OCI-LY1 (cell line): ENCODE data around the gene TREML1.
"Not testable (repeated sequence)": the region's sequence is repeated elsewhere in the genome, so short reads cannot be mapped to it uniquely, and the experiment has no call there.

Source experiments
- H2AFZ ChIP-seq: fragments of 200-600 bp; sonication (generic), shearing (Covaris generic); 2 replicates; pipeline ENCODE4 v1.6.0; 2014; ENCODE audit warnings: antibody characterized with exemption, mild to moderate bottlenecking, low read length
- H3F3A ChIP-seq: fragments of 200-600 bp; sonication (generic), shearing (Covaris generic); 2 replicates; pipeline ENCODE4 v1.6.0; 2014; ENCODE audit warnings: mild to moderate bottlenecking, antibody characterized with exemption, low read length, moderate library complexity; ENCODE audit not compliant: insufficient read depth
- H3K27ac ChIP-seq: fragments of 200-600 bp; sonication (generic); 2 replicates; pipeline ENCODE4 v1.5.1; 2014; ENCODE audit warnings: low read length, mixed run types, mild to moderate bottlenecking, low read depth; ENCODE audit not compliant: poor library complexity, severe bottlenecking
- H3K27me3 ChIP-seq: fragments of 200-600 bp; sonication (generic); 2 replicates; pipeline ENCODE4 v1.6.0; 2014; ENCODE audit warnings: antibody characterized with exemption, mild to moderate bottlenecking, low read length, moderate library complexity; ENCODE audit not compliant: insufficient read depth
- H3K36me3 ChIP-seq: fragments of 200-600 bp; sonication (generic); 2 replicates; pipeline ENCODE4 v1.6.1; 2014; ENCODE audit warnings: mild to moderate bottlenecking, antibody characterized with exemption, low read length, moderate library complexity, mixed read lengths; ENCODE audit not compliant: insufficient read depth
- H3K4me1 ChIP-seq: fragments of 200-600 bp; sonication (generic); 2 replicates; pipeline ENCODE4 v1.5.1; 2014; ENCODE audit warnings: mild to moderate bottlenecking, low read length, moderate library complexity; ENCODE audit not compliant: insufficient read depth, severe bottlenecking
- H3K4me2 ChIP-seq: fragments of 200-600 bp; sonication (generic), shearing (Covaris generic); 2 replicates; pipeline ENCODE4 v1.6.1; 2014; ENCODE audit warnings: low read length
- H3K4me3 ChIP-seq: fragments of 200-600 bp; sonication (generic); 2 replicates; pipeline ENCODE4 v1.5.1; 2014; ENCODE audit warnings: low read length, low read depth, mild to moderate bottlenecking, mixed read lengths; ENCODE audit not compliant: poor library complexity, severe bottlenecking
- H3K79me2 ChIP-seq: fragments of 200-600 bp; shearing (Covaris generic); 2 replicates; pipeline ENCODE4 v1.6.1; 2016; ENCODE audit warnings: mixed run types, low read length, mixed read lengths; ENCODE audit not compliant: insufficient read depth
- H3K9ac ChIP-seq: fragments of 200-600 bp; sonication (generic), shearing (Covaris generic); 2 replicates; pipeline ENCODE4 v1.6.1; 2014; ENCODE audit warnings: mild to moderate bottlenecking, low read length, mixed read lengths
- H3K9me2 ChIP-seq: fragments of 200-600 bp; sonication (generic), shearing (Covaris generic); 2 replicates; pipeline ENCODE4 v1.6.1; 2014; ENCODE audit warnings: low read depth, mild to moderate bottlenecking, low read length, mixed read lengths
- H3K9me3 ChIP-seq: fragments of 200-600 bp; shearing (Covaris generic); 2 replicates; pipeline ENCODE4 v1.6.1; 2014; ENCODE audit warnings: low read length, mixed read lengths
- H4K20me1 ChIP-seq: fragments of 200-600 bp; sonication (generic), shearing (Covaris generic); 2 replicates; pipeline ENCODE4 v1.6.0; 2016; ENCODE audit warnings: mild to moderate bottlenecking, low read length; ENCODE audit not compliant: insufficient read depth
- CTCF ChIP-seq: fragments of 200-600 bp; sonication (generic), shearing (Covaris generic); IDR thresholded peaks from 2 replicates; pipeline ENCODE4 v1.5.1; 2017; ENCODE audit warnings: mild to moderate bottlenecking, antibody characterized with exemption, low read length, moderate library complexity, mixed read lengths
- EZH2 ChIP-seq: fragments of 200-600 bp; sonication (generic), shearing (Covaris generic); IDR thresholded peaks from 2 replicates; pipeline ENCODE4 v1.8.0; 2017; ENCODE audit warnings: borderline replicate concordance, mixed run types, mild to moderate bottlenecking, antibody characterized with exemption, low read length, moderate library complexity, mixed read lengths

TREML1 gene

GRCh38 chr6:41122373-41122772, 31.8 kb downstream of the TREML1 start:
- H3K4me3 ChIP-seq: no peak overlapping the region
- no peaks in the 10 kb centered on the region for H4K20me1 ChIP-seq
- H3K4me1 ChIP-seq: no peaks in the 10 kb centered on the region
- no peak overlapping the region for H3K4me2 ChIP-seq
- H3K27me3 ChIP-seq: no peaks in the 10 kb centered on the region
- no peak for TF ChIP-seq CTCF
- no peak for TF ChIP-seq EZH2
- H3K9ac ChIP-seq: no peak overlapping the region
- no peaks in the 10 kb centered on the region for H3K9me2 ChIP-seq
- H3K79me2 ChIP-seq: no peaks in the 10 kb centered on the region
- H3F3A ChIP-seq: no peaks in the 10 kb centered on the region
- peaks cover 4% of the 10 kb centered on the region; the same call in 1 of the 2 replicates for H3K36me3 ChIP-seq
- no peak overlapping the region for H3K27ac ChIP-seq
- no peak overlapping the region for H2AFZ ChIP-seq
- H3K9me3 ChIP-seq: no peaks in the 10 kb centered on the region

GRCh38 chr6:41120058-41120457, 34.1 kb downstream of the TREML1 start:
- H3K9me3 ChIP-seq: no peaks in the 10 kb centered on the region
- no peaks in the 10 kb centered on the region for H3K27me3 ChIP-seq
- H3F3A ChIP-seq: no peaks in the 10 kb centered on the region
- no peaks in the 10 kb centered on the region for H4K20me1 ChIP-seq
- no peak overlapping the region for H2AFZ ChIP-seq
- no peak overlapping the region for H3K4me3 ChIP-seq
- no peaks in the 10 kb centered on the region for H3K79me2 ChIP-seq
- H3K9ac ChIP-seq: no peak overlapping the region
- H3K4me1 ChIP-seq: no peaks in the 10 kb centered on the region
- H3K36me3 ChIP-seq: peaks cover 4% of the 10 kb centered on the region; the same call in 1 of the 2 replicates
- TF ChIP-seq EZH2: no peak
- TF ChIP-seq CTCF: no peak
- H3K9me2 ChIP-seq: no peaks in the 10 kb centered on the region
- no peak overlapping the region for H3K27ac ChIP-seq
- H3K4me2 ChIP-seq: no peak overlapping the region

- Histone ChIP-seq H3K79me2 (no peaks in the 10 kb centered on the region), H3K36me3 (peaks cover 4% of the 10 kb centered on the region; the same call in 1 of the 2 replicates), H3K9me3 (no peaks in the 10 kb centered on the region), H3K9me2 (no peaks in the 10 kb centered on the region), H2AFZ (no peak overlapping the region), H3K27ac (no peak overlapping the region), H3F3A (no peaks in the 10 kb centered on the region), H3K4me1 (no peaks in the 10 kb centered on the region), H3K27me3 (no peaks in the 10 kb centered on the region), H4K20me1 (no peaks in the 10 kb centered on the region), H3K4me3 (no peak overlapping the region), H3K4me2 (no peak overlapping the region), H3K9ac (no peak overlapping the region)
- TF ChIP-seq CTCF: no peak
- no peak for TF ChIP-seq EZH2
These were observed 34.6 kb downstream of the TREML1 start for GRCh38 chr6:41119508-41119907.

- H3K9me2 ChIP-seq, H3K27ac ChIP-seq, H3K27me3 ChIP-seq, H4K20me1 ChIP-seq, H3K9ac ChIP-seq, H3F3A ChIP-seq, H3K79me2 ChIP-seq, H3K9me3 ChIP-seq, H3K4me1 ChIP-seq, H3K4me3 ChIP-seq, H3K4me2 ChIP-seq, H3K36me3 ChIP-seq, H2AFZ ChIP-seq: not testable (repeated sequence)
These were observed 39.1 kb downstream of the TREML1 start for GRCh38 chr6:41115027-41115426.
